ENCODE results near the gene TRPM4.

The TRPM4 gene

DNA sequence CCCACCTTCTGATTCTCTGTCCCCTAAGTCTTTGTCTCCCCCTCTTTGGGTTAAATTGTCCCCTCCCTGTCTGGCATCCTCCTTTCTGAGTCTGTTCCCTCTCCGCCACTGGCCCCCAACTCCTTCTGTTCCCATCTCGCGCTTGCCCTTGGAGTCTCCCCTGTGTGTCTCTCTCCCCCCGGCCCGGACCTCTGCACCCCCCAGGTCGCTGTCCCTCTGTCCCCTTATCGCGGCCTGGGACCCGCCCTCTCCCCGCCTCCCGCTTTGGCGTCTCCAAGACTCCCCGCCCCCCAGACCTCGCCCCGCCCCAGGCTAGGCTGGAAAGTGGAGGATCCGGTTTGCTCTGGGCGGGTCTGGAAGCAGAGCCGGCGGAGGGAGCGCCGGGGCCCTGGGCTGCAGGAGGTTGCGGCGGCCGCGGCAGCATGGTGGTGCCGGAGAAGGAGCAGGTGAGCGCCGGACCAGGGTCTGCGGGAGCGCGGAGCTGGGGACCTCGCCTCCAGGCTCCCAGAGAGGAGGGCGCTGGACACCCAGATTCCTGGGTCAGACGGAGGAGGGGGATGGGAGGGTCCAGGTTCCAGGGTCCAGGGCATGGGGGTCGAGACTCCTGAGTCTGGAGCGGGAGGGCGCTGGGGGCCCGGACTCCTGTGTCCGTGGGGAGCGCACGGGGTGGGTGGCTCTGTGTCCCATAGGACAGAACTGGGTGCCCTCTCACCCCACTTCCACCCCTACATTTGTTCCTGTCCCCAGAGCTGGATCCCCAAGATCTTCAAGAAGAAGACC is at the start of gene TRPM4:
Gene TRPM4 (plus strand): TSS at position 348 of the 780 bp plus-strand sequence. CDS start 75 bp downstream, at position 423.
- H3K4me2 ChIP-seq (ENCODE audit: low read depth, low read length), result peak within 1 kb of the TSS; percentile 52; the same call in 1 of the 2 replicates
- H3F3A ChIP-seq (ENCODE audit: insufficient read depth, low read length), result no peaks in the 10 kb centered on the region
- no peaks in the 10 kb centered on the region for H3K9me2 ChIP-seq (replicated peaks; ENCODE audit: insufficient read depth, low read length)
- H3K4me3 ChIP-seq (ENCODE audit: low read length), result peak within 1 kb of the TSS; percentile 22; the same call in 1 of the 2 replicates
- no peak for DNase-seq
- no peak within 1 kb of the TSS for H3K27ac ChIP-seq (ENCODE audit: low read length)
- no peak within 1 kb of the TSS for H2AFZ ChIP-seq (ENCODE audit: low read length)
- no peaks in the 10 kb centered on the region for H3K4me1 ChIP-seq (ENCODE audit: low read length)
- no peaks in the 10 kb centered on the region for H3K9me3 ChIP-seq (replicated peaks; ENCODE audit: insufficient read depth, low read length)
- H3K36me3 ChIP-seq (replicated peaks; ENCODE audit: insufficient read depth, low read length), result no peaks in the 10 kb centered on the region
- H4K20me1 ChIP-seq (ENCODE audit: insufficient read depth, low read length), result no peaks in the 10 kb centered on the region
- no peak within 1 kb of the TSS for H3K9ac ChIP-seq (ENCODE audit: low read length)
- no peaks in the 10 kb centered on the region for H3K79me2 ChIP-seq (ENCODE audit: low read length)
- peaks cover 77% of the 10 kb centered on the region for H3K27me3 ChIP-seq (replicated peaks; ENCODE audit: insufficient read depth, low read length)
- no peak for TF ChIP-seq EZH2phosphoT487 (IDR thresholded peaks at IDR 0.05; ENCODE audit: low read length)
- TF ChIP-seq EZH2 (optimal IDR thresholded peaks at IDR 0.05; ENCODE audit: low read depth, low read length), result no peak
- no peak for TF ChIP-seq CTCF (IDR thresholded peaks at IDR 0.05; ENCODE audit: low read length)

DNA sequence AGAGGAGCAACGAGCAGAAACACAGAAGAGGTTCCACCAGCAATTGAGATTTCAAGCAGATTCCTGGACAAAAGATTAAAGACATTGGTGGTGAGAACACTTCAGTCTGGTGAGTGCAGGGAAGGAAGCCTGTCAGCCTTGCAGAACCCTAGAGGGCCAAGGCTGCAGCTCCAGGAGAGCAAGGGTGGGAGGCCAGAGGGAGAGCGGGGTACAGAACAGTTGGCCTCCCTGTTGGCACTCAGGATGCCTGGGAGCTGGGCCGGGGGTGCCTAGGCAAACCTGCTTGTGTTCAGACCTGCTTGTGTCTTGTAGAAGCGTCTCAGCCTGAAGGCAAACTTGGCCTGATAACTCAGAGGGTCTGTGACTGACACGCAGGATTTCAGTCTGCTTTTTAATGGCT is 48.5 kb upstream of the TRPM4 start:
- Histone ChIP-seq H3F3A (ENCODE audit: insufficient read depth, low read length) (peaks cover 16% of the 10 kb centered on the region; the same call in 1 of the 2 replicates), H3K9ac (ENCODE audit: low read length) (no peak overlapping the region), H3K27me3 (replicated peaks; ENCODE audit: insufficient read depth, low read length) (no peaks in the 10 kb centered on the region), H3K4me1 (ENCODE audit: low read length) (no peaks in the 10 kb centered on the region), H3K27ac (ENCODE audit: low read length) (no peak overlapping the region), H4K20me1 (ENCODE audit: insufficient read depth, low read length) (no peaks in the 10 kb centered on the region), H3K9me2 (replicated peaks; ENCODE audit: insufficient read depth, low read length) (no peaks in the 10 kb centered on the region), H3K4me3 (ENCODE audit: low read length) (no peak overlapping the region), H2AFZ (ENCODE audit: low read length) (no peak overlapping the region), H3K9me3 (replicated peaks; ENCODE audit: insufficient read depth, low read length) (no peaks in the 10 kb centered on the region), H3K36me3 (replicated peaks; ENCODE audit: insufficient read depth, low read length) (peaks cover 3% of the 10 kb centered on the region), H3K4me2 (ENCODE audit: low read depth, low read length) (no peak overlapping the region), H3K79me2 (ENCODE audit: low read length) (no peaks in the 10 kb centered on the region; the same call in 1 of the 2 replicates)
- DNase-seq, result no peak
- TF ChIP-seq CTCF (IDR thresholded peaks at IDR 0.05; ENCODE audit: low read length) (no peak), EZH2 (optimal IDR thresholded peaks at IDR 0.05; ENCODE audit: low read depth, low read length) (no peak), EZH2phosphoT487 (IDR thresholded peaks at IDR 0.05; ENCODE audit: low read length) (no peak)

GRCh38 chr19:49109569-49110233 is 47.9 kb upstream of the TRPM4 start:
- no peak overlapping the region for H3K4me2 ChIP-seq (ENCODE audit: low read depth, low read length)
- TF ChIP-seq CTCF (IDR thresholded peaks at IDR 0.05; ENCODE audit: low read length) (no peak), EZH2 (optimal IDR thresholded peaks at IDR 0.05; ENCODE audit: low read depth, low read length) (no peak), EZH2phosphoT487 (IDR thresholded peaks at IDR 0.05; ENCODE audit: low read length) (no peak)

More at GRCh38 chr19:49109569-49110233, 47.9 kb upstream of the TRPM4 start:
- H4K20me1 ChIP-seq (ENCODE audit: insufficient read depth, low read length), result no peaks in the 10 kb centered on the region
- H3K36me3 ChIP-seq (replicated peaks; ENCODE audit: insufficient read depth, low read length), result peaks cover 3% of the 10 kb centered on the region
- no peak overlapping the region for H3K27ac ChIP-seq (ENCODE audit: low read length)
- DNase-seq, result no peak
- no peaks in the 10 kb centered on the region for H3K4me1 ChIP-seq (ENCODE audit: low read length)
- no peak overlapping the region for H3K4me3 ChIP-seq (ENCODE audit: low read length)
- no peaks in the 10 kb centered on the region for H3K27me3 ChIP-seq (replicated peaks; ENCODE audit: insufficient read depth, low read length)
- H3K79me2 ChIP-seq (ENCODE audit: low read length), result no peaks in the 10 kb centered on the region; the same call in 1 of the 2 replicates
- peaks cover 16% of the 10 kb centered on the region; the same call in 1 of the 2 replicates for H3F3A ChIP-seq (ENCODE audit: insufficient read depth, low read length)
- no peak overlapping the region for H2AFZ ChIP-seq (ENCODE audit: low read length)
- no peak overlapping the region for H3K9ac ChIP-seq (ENCODE audit: low read length)
- H3K9me3 ChIP-seq (replicated peaks; ENCODE audit: insufficient read depth, low read length), result no peaks in the 10 kb centered on the region
- no peaks in the 10 kb centered on the region for H3K9me2 ChIP-seq (replicated peaks; ENCODE audit: insufficient read depth, low read length)

Measured in MM.1S (cell line).